Frontal cortex (tissue), 4 donors: Measurements from ENCODE around the gene SREBF1. TPM values are rescaled to one million over a fixed set of nuclear protein-coding genes. Genes with fewer than 3 reads are reported as not detected.
"Not testable (repeated sequence)": the region's sequence is repeated elsewhere in the genome, so short reads cannot be mapped to it uniquely, and the experiment has no call there.

Experiments
- DNase-seq, 2 donors: peaks; one replicate each; pipeline ENCODE4 v3.0.0; 2012; ENCODE audit warnings: low spot score in 2 of 2
- FAIRE-seq: peaks from 2 replicates; lab custom pipeline; 2012; peaks lifted over from hg19 to GRCh38; lab: Jason Lieb, UNC
- total RNA-seq: library from RNA; depleted of rRNA; stranded (reverse); fragments of >200 nt; gene quantifications from one replicate; pipeline ENCODE4 v1.2.3, GENCODE V29; 2014
- donor health status: control.
- donor health status: control.
- donor health status: control.

The SREBF1 gene
- total RNA-seq, 1 donor from 2014 or later, result 17.5 TPM

DNA sequence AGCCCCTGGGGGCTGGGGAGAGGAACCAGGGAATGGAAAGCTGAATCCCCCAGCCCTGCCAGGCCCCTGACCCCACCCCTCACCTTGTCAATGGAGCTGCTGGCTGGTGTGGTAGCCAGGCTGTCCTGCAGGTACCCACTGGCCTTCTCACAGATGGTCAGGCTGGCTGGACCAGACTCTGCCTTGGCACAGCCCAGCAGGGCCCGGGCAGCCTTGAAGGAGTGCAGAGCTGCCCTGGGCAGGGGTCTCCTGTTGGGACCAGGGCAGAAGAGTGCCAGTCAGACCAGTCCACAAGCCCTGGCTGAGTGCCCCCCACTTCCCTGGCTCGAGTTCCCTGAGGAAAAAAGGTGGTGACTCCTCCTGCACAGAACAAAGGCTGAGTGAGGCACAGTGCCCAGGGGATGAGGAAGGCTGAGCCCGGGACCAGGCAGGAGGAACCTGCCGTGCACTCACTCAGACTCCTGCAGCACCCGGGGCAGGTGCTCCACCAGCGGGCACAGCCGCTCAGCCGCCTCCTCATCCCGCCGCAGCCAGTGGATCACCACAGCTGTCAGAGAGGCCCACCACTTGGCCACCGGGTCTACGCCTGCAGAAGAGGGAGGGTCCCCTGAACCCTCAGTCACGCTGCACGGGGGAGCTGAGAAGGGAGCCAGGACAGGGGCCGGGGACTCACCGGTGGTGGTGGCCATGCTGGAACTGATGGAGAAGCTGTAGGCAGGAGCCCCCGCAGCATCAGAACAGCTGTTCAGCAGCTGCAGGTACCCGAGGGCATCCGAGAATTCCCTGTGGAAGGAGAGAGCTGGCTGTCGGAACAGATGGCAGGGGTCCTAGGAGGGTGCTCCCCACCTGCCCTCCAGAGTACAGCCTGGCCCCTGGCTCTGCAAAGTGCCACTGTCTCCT, 22.4 kb downstream of the SREBF1 start:
- DNase-seq (no peak), FAIRE-seq (no peak)

DNA sequence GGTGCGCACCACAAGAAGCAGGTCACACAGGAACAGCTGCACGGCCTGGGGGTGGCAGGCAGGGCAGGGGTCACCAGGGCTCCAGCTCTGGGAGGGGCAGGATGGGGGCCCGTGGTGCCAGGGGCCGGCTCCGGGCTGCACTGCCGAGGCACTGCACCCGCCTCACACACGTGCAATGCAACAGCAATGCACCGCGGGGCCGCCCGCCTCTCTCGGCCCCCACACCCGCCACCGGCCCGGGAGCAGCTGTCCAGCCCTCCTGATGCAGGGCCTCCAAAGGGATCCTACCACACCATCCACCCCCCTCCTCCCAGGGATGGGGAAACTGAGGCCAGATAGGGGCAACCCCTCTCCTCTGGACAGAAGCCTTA, 23.1 kb downstream of the SREBF1 start:
- DNase-seq, result no peak
- FAIRE-seq, result no peak

DNA sequence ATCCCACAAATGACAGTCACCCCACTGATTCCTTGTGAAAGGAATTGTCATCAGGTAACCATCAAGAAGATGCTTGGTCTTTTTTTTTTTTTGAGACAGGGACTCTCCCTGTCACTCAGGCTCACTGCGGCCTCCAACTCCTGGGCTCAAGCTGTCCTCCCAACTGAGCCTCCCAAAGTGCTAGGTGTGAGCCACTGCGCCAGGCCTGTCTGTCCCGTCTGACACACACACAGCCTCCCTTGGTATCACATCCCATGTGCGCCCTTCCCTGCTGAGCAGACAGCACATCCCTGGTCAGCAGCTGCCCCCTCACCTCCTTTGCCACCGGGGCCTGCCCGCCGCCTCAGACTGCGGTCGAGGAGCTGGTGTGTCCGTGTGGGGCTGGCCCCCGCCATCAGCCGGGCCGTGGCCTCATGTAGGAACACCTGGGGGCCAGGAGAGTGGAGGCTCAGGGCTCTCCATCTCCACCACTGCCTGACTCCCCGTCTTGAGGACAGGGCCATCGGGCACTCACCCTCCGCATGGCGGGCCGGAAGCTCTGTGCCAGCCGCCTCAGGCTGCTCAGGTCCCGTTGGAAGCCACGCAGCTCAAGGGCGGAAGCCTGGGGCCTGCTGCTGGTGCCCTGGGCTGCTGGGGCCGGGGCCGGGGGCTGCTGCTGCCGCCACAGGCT, 23.6 kb downstream of the SREBF1 start:
- FAIRE-seq (no peak), DNase-seq (no peak)

DNA sequence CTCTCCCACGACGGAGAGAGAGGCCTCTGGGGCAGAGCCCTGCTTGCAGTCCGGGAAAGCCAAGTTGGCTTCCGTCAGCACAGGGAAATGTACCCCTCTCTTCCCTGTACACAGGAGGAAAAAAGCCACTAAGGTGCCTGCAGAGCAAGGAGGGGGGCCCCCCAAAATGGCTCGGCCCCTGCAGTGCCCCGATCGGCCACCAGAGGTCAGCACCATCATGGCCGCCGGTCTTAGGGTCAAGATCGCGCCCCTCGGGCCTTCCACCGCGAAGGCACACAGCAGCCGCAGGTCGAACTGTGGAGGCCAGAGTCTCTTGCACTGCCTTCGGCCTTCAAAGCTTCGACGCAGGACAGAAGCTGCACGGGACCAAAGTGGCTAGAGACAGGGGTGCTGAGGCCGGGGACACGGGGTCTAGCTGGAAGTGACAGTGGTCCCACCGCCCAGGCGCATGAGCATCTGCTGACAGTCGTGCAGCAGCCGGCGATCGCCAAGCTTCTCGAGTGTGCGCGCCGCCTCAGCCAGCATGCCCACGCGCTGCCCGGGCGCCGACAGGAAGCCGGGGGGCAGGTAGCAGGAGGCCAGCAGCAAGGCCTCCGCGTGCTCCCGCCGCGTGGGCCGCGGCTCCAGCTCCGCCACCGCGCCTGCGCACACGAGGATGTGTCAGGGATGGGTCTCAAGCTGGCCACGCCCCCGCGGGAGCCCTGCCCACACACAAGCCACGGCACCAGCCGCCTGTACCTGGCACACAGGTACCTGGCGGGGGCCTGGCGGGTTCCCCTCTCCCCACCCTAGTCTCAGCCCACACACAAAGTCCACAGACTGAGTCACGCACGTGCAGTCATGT, 24.4 kb downstream of the SREBF1 start:
- DNase-seq (peak; percentile 87 to 92), FAIRE-seq (no peak)

DNA sequence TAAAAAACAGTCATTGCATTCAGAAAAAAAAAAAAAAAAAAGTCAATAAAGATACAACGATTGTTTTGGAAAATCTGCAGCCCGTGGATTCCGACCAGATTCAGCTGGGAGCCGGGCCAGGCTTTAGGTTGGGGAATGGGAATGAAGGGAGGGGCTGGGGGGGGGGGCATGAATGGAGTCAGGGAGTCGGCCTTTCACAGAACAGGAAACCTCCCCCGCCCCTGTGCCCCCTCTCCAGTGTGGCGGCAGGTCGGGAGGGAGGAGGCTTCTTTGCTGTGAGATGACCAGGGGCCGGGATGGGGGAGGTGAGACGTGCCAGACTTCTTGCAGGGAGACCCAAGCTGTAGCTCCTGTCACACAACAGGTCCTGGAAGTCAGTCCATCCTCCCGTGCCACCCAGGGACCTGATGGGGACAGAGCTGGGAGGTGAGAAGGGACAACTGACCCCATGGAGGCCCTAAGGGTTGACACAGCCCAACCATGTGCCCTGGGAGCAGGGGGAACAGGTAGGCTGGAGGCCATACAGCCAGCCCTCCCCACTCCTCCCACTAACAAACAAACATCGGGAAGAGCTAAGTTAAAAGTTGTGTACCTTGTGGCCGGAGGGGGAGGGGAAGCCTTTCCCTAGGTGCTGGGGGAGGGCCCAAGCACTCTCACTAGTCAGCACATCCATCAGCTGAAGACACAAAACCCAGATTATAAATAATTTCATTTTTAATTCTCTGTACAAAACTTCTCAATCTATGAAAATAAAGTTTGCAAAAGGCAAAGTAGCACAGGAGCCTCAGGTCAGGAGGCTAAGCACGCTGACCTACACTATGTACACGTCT, 25.2 kb downstream of the SREBF1 start:
- DNase-seq (peak in 1 of 2 donors; percentile 54), FAIRE-seq (no peak)

DNA sequence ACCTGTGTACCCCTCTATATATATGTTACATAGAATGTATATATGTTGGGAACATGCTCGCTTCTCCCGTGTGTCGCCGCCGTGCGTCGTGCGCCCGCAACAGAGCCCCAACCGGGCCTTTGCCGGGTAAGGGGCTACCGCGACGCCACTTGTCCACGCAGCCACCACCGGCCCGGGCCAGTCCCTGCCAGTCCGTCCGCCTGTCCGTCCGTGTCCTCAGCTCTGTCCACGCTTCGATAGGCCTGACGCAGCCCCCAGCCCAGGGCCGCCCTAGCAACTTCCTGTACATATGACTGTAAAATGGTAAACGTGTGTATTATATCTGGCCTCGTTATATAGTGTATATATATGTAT, 25.9 kb downstream of the SREBF1 start:
- FAIRE-seq, result no peak

DNA sequence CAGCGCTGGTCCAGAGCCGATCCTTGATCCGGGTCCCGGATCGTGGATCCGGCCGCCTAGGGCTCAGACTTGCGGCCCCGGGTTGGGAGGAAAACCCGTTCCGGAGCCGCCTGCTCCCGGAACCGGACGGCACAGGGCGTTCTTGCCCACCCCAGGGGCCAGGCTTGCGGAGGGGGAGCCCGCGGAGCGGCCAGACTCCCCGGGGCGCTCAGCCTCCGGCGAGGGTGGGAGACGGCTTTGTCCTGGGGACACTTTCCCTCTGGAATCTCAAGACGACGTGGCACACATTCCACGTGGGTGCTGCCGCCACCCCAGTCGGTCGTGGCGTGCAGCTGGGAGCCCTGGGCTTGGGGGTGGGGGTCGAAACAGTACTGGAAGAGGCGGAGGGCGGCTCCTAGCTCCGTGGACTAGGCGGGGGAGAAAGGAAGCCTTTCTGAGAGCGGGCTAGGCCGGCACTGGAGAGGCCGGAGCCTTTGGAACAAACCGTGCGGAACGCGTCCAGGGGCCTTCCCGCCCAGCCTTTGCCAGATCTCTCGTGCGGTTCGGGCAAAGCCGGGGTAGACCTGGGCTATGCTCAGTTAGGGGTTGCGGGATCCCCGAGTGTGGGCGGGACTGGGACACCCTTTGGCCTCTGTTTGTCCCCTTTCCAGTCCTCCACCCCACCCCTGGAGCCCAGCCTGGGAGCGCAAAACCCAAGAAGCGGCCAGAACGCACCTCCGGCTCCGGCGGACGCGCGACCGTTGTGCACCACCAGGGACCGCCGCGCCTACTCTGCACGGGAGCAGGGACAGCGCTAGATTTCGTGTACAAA, 26.5 kb downstream of the SREBF1 start:
- FAIRE-seq, result no peak
- DNase-seq, result peak; percentile 71 to 76

More for the DNA sequence above, 25.9 kb downstream of the SREBF1 start:
- DNase-seq, result peak in 1 of 2 donors; percentile 39

DNA sequence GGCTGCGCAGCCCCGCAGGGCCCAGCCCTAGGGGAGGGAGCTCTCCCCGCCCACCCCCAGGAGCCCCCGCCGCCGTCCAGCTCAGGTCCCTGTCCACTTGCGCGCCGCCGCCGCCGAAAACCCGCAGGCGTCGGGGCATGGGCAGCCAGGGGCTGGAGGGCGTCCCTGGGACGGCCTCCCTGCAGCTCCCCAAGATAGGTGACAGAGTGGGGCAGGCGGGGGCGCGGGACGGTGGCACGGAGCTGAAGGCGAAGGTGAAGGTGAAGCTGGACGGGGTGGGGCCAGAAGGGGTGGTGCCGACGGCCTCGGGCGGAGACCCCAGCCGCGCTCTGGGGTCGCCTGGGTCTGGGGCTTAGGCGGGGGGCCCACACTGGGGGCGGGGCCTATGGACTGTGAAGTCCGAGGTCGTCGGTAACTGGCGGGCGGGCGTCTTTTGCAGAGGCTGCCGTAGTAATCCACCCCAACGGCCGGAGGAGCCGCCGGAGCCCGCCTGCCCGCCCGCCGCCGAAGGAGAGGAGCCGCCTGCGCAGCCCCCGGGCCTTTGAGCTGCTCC, 27.2 kb downstream of the SREBF1 start:
- no peak for DNase-seq
- no peak for FAIRE-seq

DNA sequence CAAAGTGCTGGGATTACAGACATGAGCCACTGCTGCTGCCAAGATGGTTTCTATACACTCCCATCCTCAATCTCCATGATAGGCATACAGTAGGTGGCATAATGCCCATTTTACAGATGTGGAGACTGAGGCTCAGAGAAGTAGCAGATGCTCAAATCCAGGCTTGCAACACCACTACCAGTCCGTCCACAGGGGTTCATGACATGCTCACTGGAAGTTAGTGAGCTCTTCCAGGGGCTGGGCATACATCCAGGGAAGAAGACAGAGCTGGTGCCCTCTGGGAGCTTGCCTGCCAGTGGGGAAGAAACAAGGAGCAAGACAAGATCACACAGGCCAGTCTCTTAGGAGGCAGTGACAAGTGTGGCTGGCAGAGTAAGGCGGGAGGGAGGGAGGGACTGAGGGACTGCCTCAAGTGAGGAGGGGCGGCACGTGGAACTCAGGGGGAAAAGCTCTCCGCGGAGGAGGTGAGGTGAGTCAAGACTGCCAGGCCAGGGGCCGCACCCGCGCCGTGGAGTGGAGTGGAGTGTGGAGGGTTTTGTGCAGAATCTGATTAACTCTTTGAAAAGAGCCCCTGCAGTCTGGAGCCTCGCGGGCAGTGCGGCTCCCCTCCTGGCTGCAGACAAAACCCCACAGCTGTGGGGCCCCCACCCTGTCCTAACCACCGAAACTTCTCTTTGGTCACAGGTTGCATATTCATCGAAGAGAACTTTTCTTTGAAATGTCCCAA, 27.9 kb downstream of the SREBF1 start:
- DNase-seq (peak in 1 of 2 donors; percentile 37), FAIRE-seq (no peak)

DNA sequence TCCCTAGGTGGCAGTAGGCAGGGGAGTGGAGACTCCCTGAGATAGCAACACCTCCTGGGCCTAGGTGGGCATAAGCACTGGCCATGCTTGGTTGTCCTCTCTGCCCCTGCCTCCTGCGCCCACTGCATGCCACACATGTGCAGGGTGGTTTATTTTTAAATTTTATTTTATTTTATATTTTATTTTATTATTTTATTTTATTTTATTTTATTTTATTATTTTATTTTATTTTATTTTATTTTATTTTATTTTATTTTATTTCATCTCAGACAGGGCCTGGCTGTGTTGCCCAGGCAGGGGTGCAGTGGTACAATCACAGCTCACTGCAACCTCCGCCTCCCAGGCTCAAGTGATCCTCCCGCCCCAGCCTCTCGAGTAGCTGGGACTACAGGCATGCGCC, 28.6 kb downstream of the SREBF1 start:
- FAIRE-seq, result not testable (repeated sequence)
- peak in 1 of 2 donors; percentile 34 for DNase-seq

DNA sequence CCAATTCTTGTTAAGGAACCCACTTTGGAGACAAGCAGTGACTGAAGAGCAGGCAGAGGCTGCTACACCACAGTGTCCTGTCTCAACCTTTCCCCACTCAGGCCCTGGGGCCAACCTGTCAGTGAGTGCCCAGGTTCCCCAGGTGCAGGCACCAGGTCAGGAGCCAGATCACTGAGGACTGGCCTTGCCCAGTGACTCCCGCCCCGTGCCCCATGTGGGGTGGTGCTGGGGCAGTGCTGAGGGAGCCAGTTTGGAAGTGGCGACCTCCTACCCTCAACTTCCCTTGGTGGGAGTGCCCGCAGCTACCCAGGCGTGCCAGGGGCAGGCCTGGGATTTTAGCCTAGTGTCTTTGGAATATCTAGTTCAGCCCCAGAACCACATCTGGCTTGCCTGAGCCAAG, 29.3 kb downstream of the SREBF1 start:
- FAIRE-seq, result no peak
- DNase-seq, result peak in 1 of 2 donors; percentile 19

DNA sequence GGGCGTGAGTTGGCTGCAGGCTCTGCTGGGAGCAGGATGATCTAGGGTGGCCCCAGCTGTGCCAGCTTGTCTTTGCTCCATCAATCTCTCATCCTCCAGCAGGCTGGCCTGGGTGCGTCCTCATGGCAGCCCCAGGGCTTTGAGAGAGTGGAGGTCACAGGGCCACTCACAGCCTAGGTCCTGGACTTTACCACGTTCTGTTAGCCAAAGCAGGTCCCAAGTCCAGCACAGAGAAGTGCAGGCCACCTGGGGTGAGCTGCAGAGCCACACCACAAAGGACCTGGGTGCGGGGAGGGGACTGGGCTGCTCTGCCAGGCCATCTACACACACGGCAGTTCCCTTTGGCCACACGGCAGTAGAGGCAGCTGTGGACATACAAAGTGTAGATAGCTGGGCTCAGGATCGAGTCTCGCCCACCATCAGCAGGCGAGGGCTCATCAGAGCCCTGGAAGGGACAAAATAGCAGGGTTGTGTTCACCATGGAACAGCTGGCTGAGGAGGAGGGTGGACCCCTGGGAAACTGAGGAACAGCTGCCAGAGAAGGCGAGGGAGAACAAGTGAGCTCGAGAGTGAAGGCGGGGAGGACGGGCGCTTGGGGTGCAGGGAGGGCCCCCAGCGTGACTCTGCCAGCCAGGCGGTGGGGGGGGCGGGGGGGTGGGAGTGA, 30.0 kb downstream of the SREBF1 start:
- DNase-seq (peak in 1 of 2 donors; percentile 19), FAIRE-seq (no peak)

DNA sequence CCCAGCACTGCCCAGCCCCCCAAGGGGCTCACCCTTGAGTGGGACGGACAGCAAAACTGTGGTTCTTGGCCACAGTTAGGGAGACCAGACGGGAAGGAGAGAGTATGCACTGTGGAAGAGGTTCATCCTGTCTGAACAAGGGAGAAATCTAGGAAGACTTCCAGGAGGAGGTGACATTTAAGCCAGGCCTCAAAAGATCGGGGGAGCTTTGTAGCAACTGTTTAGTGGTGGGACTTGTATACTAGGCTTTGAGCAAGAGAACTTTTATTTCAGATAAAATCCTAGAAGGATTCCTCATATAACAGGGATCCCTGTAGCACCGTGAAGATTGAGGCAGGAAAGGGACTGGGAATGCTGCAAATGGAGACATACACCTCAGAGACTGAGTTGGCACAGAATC, 30.8 kb downstream of the SREBF1 start:
- FAIRE-seq, result no peak
- DNase-seq, result no peak

DNA sequence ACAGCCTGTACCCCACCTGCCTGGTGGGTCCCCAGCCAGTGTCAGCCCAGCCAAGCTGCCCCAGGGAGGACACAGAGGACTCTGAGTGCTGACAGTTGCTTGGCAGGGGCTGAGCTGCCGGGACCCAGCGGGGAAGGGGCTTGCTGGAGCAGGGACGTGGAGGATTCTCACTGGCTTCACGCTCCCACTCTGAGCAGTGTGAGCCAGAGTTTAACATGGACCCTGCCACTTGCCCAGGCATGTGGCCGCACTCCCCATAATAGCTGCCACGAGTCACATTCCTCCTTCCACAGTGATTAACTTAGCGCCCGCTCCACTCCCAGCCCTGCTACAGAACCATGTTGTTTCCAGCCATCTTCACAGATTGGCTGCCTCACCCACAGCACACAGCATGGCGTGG, 31.2 kb downstream of the SREBF1 start:
- FAIRE-seq (no peak), DNase-seq (peak in 1 of 2 donors; percentile 13)

DNA sequence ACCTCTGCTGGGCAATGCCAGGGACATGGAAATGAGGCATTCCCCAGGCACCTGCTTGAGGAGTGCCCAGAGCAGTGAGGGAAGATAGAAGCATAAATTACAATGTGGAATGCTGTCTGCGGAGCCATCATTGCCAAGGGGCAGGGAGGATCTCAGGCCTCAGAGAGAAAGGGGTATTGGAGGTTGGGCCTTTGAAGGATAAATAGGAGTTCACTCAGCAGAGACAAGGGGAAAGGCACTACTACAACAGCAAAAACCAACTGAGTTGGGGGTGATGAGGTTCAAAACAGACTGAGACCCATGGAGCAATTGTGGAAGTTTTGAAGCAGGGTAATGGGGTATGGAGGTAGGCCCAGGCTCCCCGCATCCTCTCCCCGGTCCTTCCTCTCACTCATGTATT, 32.8 kb downstream of the SREBF1 start:
- FAIRE-seq, result no peak

DNA sequence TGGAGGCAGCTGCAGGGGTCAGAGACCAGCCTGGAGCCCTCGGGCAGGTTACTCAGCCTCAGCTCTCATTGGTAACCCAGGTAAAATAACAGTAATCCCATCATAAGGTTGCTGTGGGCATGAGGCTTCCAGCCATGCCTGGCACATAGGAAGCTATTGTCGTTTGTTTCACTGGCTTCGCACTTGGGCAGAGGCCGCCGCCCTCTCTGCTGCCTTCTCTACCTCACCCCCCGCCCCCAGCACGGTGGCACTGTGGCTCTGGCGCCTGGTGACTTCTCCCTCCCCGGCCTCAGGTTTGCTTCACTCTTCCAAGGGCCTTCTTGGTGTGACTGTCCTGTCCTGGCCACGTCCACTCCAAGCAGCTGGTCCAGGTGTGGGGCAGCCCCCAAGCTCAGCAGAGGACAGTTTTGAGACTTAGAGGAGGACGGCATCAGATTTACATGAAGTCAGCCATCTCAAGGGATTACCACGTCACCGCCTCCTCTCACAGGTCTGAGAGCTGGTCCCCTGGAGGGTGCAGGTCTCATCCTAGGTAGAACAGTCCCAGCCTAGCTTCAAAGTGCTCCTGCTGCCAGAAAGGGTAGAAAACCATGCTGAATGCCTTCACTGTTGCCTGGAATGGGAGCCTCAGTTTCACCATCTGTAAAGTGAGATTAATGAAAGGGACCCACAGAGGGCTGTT, 34.8 kb downstream of the SREBF1 start:
- DNase-seq (peak in 1 of 2 donors; percentile 63), FAIRE-seq (no peak)

More for the DNA sequence above, 32.8 kb downstream of the SREBF1 start:
- DNase-seq, result no peak
